ENCODE data around the gene HACD2.

Gene HACD2

DNA sequence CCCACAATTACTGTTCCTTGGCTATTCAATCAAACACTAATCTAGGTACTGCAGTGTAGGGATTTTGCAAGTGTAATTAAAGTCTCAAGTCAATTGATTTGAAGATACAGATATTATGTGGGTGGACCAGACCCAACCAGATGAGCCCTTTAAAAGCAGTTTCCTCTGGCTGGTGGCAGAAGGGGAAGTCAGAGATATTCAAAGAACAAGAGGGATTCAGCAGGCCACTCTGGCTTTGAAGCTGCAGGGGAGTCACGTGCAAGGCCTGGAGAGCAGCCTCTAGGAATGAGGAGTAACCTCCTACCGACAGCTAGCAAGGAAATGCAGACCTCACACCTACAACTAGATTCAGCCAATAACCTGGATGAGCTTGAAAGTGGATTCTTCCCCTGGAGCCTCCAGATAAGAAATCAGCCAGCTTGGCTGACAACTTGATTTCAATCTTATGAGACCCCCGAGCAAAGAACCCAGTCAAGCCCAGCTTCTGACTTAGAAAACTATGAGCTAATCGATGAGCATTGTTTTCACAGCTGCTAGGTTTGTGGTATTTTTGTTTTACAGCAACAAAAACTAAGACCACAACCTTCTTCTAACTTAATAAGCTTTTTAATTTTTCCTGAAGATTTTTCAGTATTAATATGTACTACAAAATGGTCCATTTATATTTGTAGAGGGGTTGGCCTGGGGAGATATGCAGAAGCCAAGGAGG, 13.4 kb downstream of the HACD2 start:
- no peak for DNase-seq (ENCODE audit: low read depth)

DNA sequence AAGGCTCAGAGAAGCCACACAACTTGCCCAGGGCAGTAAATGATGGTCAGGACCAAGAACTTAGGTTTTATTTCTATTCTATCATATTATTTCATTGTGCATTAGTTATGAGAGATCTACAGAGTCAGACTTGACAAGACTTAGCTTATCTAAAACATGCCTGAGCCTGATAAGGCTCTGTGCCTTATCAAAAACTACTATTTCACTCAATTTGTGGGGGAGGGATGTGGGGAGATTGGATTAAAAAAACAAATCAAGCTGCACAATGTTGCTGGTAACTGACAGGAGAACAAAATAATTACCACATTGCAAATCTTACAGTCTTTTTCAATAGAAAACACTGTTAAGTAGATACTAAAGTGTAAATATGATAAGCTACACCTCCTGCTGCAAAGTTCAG, 16.0 kb downstream of the HACD2 start:
- no peak for DNase-seq (ENCODE audit: low read depth)

DNA sequence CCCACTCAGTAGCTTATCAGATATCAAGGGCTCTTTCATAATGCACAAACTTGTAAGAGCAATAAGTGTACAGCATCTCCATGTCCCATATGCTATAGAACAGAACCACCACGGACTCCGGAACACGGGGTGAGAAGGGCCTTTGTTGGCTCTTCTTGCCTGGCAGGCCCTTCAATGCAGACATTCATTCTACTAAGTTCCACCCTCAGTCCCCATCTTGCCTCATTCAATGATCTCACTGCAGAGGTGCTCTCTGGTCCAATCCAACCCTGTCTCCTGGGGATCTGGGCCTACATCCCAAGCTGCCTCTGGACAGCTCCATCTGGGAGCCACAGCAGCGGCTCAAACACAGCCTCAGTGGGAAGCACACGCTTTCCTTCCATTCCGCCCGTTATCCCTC, 16.8 kb downstream of the HACD2 start:
- DNase-seq (ENCODE audit: low read depth) = no peak

DNA sequence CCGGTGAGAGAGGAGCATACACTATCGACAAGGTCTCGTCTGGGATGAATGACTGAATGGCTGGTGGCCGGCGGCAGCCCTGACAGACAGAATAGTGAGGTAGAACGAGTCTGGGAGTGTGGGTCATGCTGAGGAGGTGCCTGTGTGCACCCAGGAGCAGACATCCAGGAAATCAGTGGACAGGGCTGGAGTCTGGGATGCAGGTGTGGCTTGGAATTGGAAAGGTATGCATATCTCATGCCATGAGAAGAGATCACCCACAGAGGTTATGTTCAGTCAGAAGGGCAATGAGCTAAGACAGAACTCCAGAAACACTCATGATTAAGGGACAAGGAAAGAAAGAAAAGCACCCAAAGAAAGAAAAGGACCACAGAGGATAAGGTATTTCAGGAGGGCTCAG, 20.8 kb downstream of the HACD2 start:
- DNase-seq (ENCODE audit: low read depth) = no peak

DNA sequence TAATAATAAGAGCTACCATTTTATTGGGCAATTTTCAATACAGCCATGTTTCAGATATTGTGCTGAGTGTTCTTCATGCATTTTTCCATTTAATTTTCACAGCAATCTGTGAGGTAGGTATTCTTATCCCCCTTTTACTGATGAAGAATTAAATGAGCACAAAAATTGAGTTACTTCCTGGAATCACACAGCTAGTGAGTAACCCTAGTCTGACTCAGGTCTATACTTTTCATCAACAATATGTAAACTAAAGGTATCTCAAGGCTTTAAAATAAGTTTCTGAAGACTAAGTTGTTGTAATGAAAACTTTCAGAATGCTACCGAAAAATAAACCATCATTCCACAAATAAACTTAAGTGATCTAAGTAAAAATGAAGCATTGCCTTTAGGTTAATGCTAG, 22.3 kb downstream of the HACD2 start:
- no peak for DNase-seq (ENCODE audit: low read depth)

DNA sequence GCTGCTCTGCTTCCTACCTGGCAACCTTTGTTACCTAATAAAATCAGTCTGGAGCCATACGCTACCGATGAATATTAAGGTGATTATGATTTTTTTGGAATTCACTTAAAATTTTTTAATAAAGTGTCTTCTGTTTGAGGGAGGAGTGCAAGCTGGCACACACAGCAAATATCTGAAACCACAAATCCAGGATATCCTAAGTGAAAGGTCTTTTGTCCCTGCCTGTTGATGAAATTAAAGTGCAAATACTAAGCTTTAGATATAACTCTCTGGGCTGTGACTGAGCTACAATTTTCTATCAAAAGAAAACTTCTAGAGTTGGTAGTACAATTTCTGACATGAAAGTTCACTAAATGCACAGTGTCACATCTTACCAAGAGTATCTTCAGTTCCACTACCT, 23.7 kb downstream of the HACD2 start:
- DNase-seq (ENCODE audit: low read depth) = no peak

DNA sequence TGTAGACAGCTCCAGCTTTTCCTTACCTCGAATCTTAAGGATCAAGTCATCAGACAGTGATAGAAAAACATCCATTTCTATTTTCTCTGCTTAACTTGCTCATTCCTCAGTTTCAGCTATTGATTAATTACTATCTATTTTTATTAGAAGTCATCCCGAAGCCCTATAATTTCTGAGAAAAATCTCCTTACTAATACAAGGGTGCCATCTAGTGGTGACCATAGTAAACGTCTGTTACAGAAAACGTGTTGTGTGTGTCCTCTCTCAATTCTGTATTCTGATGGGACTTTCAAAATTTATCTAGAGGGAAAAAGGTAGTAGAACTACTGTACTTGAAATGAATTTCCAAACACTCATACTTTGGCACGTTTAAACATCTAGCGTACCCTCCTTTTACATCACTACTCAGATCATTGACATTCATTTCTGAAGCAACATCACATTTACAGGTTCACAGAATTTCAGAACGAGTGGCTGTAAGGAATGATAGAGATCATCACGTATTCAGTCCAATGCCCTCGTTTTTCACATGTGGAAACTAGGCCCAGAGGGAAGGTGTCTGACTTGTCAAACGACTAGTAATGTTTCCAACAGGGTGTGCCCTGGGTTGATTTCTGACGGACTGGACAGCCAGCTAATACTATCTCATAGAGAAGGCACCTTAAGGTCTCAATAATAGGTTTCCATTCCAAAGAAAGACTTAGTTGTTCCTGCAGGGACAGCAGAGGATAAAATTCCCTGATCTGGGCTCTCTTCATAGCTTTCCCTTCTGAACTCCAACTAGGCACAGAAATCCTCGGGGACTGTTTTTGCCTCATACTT, 25.6 kb downstream of the HACD2 start:
- no peak for DNase-seq (ENCODE audit: low read depth)

DNA sequence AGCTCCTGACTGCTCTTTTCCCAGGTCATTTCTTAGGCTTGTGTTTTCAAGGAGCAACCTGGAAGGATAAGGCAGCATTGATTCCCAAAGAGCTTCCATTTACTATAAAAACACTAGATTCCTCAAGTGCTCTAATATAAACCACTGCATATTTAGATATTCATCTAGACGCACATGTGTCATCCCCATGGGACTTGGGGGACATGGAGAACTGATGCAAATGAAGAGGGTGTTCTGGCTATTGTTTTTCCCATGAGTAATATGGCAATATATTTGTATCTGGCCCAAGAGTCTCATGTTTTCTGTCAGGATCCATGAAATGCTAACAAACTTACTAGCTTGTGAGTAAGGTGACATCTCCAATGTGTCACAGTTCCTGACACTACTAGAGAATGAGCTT, 31.3 kb downstream of the HACD2 start:
- DNase-seq (ENCODE audit: low read depth) = no peak

DNA sequence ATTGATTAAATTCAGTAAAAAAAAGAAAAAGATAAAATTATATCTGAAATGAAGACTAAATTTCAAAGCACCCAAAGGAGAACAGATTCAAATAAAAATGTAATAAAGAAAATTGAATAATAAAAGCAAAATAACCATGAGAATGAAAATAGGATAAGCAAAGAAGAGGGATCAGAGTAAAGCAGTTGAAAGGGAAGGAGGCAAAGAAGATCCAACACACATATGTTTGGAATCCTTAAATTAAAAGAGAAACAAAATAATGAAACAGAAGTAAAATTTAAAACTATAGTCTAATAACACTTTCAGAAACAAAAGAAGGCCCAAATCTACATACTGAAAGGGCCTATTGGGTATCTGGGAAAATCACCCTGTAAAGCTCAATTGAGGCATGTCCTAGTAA, 32.1 kb downstream of the HACD2 start:
- DNase-seq (ENCODE audit: low read depth) = no peak

DNA sequence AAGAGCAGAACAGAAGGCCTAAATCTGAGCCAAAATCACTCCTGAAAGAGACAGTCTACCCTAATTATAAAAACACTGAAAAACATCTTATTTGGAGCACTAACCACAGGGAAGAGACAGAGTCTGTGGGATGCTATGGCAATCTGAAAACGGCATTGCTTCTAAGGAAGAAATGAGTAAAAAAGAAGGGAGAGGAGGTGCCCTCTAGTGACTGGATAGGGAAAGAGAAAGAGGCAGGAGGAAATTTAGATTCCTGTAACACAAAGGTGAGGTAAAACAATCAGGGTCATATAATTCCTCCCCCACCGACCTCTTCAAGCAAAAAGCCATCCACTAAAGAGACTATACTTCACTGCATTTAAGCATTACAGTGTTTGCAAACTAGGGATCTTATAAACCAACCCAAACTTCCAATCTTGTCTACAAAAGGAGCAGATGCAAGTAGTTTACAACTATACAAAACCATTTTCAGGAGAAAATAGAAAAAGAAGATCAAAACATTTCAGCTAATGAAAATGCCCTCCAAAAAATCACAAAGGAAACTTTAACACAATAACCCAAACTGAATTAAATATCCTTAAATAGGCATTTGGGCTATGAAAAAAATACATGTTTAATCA, 32.6 kb downstream of the HACD2 start:
- DNase-seq (ENCODE audit: low read depth) = no peak

DNA sequence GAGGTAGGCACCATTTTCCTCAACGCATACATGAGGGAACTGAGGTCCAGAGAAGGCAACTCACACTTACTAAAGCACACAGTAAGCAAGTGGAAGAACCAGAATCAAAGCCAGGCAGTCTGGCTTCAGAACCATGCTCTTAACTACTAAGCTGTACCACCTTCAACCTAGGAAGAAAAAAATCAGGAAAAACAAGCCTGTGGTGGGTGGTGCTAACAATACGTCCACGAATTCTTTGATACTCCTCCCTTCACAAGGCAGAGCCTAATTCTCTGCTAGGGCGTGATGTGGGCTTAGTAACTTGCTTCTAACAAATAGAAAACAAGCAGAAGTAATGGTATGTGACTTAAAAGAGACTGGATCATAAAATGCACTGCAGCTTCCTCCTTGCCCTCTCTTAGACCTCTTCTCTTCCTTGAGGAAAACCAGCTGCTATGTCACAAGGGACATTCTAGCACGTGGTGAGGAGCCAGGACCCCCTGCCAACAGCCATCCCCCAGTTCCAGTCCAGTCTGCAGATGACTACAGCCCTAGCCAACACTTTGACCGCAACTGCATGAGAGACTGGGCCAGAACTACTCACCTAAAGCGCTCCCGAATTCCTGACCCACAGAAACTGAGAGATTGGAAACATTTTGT, 36.9 kb downstream of the HACD2 start:
- no peak for DNase-seq (ENCODE audit: low read depth)

DNA sequence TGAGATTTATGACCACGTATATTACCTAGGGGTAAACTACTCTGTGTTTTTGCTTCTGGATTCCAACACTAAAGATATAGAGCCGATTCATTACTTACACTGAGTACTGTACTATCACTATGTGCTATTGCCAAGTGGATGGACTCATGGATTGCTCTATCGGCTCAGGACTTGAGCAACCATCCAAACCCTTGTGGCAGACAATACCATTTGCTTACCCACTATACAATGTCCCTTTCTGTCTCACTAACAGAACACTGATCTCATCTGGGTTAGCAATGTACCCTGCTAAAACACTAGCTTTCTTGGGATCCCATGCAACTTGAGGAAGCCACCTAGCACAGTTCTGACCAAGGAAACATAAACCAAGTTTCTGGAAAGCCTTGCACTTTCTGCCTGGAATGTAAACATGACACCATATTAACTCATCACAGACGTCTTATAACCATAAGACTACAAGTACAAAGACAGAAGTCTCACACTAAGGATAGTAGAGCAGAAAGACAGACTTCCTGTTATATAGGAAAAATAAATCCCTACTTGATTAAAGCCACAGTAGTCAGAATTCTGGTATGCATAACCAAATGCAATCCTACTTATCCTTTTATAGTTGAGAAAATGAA, 38.6 kb downstream of the HACD2 start:
- no peak for DNase-seq (ENCODE audit: low read depth)

DNA sequence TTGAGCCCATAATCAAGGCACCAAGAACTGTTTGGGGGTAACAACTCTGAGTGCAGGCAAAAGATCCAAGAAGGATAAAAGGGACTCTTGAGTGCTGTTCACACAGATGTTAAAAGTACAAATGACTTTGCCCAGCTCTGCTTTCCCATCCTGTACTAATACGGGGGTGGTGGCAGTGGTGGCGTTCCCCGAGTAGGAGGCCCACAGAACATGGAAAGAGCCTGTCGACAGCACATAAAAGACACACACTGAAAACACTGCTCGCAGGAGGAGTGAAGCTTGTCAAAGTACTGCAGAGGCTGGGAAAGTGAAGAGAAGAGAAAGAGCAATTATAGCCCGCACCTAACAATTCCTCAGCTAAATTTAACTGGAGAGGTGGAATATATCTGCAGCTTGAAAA, 40.9 kb downstream of the HACD2 start:
- no peak for DNase-seq (ENCODE audit: low read depth)

DNA sequence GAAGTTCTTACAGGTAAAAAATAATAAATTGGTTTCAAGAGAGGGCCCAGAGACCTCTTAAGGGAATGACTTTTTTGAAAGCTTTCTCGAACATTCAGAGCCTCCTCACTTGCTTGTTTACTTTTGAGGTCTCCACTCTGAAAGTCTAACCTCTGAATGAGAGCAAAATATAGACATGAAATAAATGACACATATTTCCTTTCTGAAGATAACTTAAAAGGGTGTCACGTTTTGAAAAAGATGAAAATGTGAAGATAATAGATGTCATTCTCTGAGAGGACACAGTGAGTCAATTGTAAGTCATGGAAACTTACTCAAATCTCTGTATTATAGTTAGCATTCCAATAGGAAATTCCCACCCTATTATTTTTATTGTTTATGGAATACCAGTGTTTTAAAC, 44.6 kb downstream of the HACD2 start:
- DNase-seq (ENCODE audit: low read depth) = no peak

DNA sequence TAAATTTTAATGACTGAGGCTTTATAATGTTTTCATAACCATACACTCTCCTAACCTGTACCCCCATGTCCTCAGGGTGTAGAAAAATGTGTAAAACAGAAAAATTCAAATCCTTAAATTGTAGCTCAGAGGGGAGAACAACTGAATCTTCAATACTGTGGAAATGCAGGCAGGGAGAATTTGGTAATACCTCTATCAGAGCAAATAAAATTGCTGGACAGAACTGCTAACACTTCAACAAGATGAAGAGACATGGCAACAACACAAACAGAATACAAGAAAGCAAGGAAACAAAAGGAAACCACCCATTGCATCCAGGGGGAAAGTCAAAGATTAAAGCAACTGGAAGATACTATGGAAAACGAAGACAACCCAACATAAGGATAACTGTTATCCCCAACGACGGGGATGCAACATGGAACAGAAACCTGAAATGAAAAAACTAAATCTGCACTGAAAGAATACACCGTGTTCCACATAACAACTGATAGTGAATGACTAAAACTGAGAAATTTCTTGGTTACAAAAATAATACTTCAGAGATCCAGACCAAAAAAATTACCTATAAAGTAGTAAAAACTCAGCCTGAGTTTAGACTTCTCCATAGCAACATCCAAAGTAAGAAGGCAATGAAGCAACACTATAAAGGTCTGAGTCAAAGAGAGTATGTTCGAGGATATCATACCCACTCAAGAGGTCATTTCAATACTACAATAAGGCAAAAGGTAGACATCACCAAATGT, 48.5 kb downstream of the HACD2 start:
- DNase-seq (ENCODE audit: low read depth) = no peak

DNA sequence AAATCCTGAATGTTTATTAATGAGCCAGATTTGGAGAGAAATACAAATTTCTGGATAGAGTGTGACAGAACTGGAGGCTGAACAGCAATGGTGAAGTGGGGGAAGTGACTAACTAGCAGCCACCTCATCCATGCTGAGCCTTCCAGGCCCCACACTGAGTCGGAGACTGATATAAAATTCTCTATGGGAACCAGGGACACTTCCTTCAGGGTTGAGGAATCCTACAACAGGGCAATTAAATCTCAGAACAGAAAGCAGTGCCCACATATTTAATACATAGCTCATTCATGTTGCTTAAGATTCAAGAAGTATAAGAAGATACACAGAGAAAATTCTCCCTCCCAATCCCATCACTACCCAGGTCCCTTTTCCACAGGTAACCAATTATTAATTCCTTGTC, 49.3 kb downstream of the HACD2 start:
- no peak for DNase-seq (ENCODE audit: low read depth)

DNA sequence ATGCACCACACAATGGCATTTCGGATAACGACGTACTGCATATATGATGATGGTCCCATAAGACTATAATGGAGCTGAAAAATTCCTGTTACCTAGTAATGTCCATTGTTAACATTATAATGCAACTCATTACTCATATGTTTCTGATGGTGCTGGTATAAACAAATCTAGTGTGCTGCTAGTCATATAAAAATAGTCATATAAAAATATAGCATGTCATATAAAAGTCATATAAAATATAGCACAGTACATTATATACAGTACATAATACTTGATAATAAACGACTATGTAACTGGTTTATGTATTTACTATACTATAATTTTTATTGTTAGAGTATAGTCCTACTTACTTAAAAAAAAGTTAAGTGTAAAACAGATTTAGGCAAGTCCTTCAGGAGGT, 50.6 kb downstream of the HACD2 start:
- no peak for DNase-seq (ENCODE audit: low read depth)

DNA sequence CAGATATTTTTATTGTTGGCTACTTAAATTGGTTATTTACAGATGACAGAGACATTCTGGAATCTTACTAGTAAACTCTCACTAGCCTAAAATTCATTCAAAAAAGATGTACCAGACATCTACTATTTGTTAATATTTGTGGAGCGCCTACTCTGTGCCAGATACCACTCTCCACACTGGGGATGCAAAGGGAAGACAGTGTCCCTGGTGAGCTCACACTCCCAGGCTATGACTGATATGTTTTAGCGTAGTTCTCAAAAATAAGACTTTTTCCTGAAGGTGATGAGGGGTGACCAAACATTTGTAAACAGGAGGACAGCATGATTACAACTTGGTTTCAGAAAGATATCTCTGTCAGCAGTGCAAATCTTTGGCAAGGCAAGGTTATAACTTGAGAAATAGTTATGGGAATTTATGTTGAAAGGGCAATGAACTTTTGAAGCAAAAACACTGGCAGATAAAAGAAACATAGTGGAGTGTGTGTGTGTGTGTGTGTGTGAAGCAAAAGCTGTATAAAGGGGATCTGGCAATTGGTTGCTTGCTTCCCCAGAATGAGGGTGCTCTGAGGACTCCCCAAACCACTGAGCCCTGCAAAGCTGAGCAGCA, 51.2 kb downstream of the HACD2 start:
- DNase-seq (ENCODE audit: low read depth) = no peak

DNA sequence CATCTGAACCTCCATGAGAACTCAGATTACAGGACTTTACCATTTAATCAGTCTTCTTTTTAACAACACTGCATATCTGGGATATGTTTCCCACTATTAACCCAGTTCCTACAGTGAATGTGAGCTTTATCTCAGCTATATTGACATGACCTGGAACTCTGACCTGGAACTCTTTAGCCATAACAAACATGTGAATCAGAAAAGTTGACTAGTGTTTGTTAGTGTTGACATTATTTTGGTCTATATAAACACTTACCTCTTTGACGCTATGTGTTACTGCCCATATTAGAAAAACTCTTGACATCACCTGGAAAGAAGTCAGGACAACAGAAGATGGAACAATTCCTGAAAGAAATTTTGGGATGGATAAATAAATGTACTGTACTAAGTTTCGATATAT, 56.7 kb downstream of the HACD2 start:
- no peak for DNase-seq (ENCODE audit: low read depth)

DNA sequence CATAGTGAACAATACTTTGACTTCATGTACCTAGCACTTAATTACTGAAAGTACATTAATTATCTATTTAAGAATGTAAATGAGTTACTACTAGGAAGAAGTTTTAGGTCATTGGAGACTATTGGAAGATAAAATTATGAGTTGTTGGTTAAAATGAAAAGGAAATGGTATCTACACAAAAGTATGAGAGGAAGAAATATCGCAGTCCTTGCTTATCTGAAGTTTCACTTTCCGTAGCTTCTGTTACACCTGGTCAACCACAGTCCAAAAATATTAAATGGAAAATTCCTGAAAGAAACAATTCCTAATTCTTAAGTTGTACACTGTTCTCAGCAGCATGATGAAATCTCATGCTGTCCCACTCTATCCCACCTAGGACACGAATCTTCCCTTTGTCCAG, 57.8 kb downstream of the HACD2 start:
- no peak for DNase-seq (ENCODE audit: low read depth)

DNA sequence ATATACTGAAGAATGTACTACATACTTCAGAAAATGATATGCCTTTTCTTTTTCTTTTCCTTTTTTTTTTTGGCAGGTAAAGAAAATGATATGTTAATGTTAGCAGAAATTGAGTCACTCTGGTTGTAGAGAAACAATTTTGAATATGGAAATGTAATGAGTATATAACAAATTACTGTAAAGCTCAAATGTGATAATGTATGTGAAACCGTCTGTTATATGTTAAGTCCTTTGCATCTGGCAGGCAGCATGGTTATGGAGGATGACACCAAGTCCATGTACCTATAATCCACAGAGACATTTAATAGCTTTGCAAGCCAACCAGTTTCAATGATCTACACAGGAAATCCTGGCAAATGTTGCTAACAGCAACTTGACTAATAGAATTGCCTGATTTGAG, 58.4 kb downstream of the HACD2 start:
- no peak for DNase-seq (ENCODE audit: low read depth)

Measured in stimulated activated CD8-positive, alpha-beta memory T cell treated with anti-CD3 and anti-CD28 coated beads, Interleukin-12 subunit alpha, Interleukin-12 subunit beta, amount 100 ng/mL, for 1 hour (primary cell).